Hepatocyte (in vitro differentiated cells): ENCODE results near the gene DHX8. TPM values are rescaled to one million over a fixed set of nuclear protein-coding genes. Genes with fewer than 3 reads are reported as not detected.

ENCODE experiments used
- DNase-seq: peaks from one replicate; pipeline ENCODE4 v3.0.0-alpha.2; 2016; ENCODE audit warnings: low spot score
- H2AFZ ChIP-seq: fragments of 200-600 bp; sonication (generic); 2 replicates; pipeline ENCODE4 v1.6.0; 2016; ENCODE audit warnings: antibody characterized with exemption, mild to moderate bottlenecking
- H3K27ac ChIP-seq: fragments of 200-600 bp; sonication (generic); 2 replicates; pipeline ENCODE4 v1.5.1; 2016; ENCODE audit warnings: mild to moderate bottlenecking
- H3K27me3 ChIP-seq: fragments of 200-600 bp; sonication (generic); 2 replicates; pipeline ENCODE4 v1.6.1; 2016
- H3K36me3 ChIP-seq: fragments of 200-600 bp; sonication (generic); replicated peaks from 2 replicates; pipeline ENCODE4 v1.5.1; 2016; ENCODE audit warnings: low read depth; ENCODE audit not compliant: insufficient read depth
- H3K4me1 ChIP-seq: fragments of 200-600 bp; sonication (generic); 2 replicates; pipeline ENCODE4 v1.5.1; 2016; ENCODE audit warnings: mild to moderate bottlenecking, moderate library complexity; ENCODE audit not compliant: insufficient read depth
- H3K4me2 ChIP-seq: fragments of 200-600 bp; sonication (generic); 2 replicates; pipeline ENCODE4 v1.6.0; 2016
- H3K4me3 ChIP-seq: fragments of 200-600 bp; sonication (generic); 2 replicates; pipeline ENCODE4 v1.5.1; 2016; ENCODE audit warnings: mild to moderate bottlenecking
- H3K79me2 ChIP-seq: fragments of 200-600 bp; sonication (generic); 2 replicates; pipeline ENCODE4 v1.6.0; 2017; ENCODE audit warnings: mild to moderate bottlenecking
- H3K9me2 ChIP-seq: fragments of 200-600 bp; sonication (generic); replicated peaks from 2 replicates; pipeline ENCODE4 v1.6.0; 2017; ENCODE audit warnings: mild to moderate bottlenecking; ENCODE audit not compliant: insufficient read depth
- H3K9me3 ChIP-seq: fragments of 200-600 bp; sonication (generic); 2 replicates; pipeline ENCODE4 v1.5.1; 2016; ENCODE audit warnings: low read depth, mild to moderate bottlenecking
- H4K20me1 ChIP-seq: fragments of 200-600 bp; sonication (generic); 2 replicates; pipeline ENCODE4 v1.6.0; 2016; ENCODE audit warnings: mild to moderate bottlenecking; ENCODE audit not compliant: insufficient read depth, poor library complexity, severe bottlenecking
- EZH2 ChIP-seq: fragments of 200-600 bp; sonication (generic); IDR thresholded peaks from 2 replicates; pipeline ENCODE4 v1.6.1; 2016; ENCODE audit warnings: antibody characterized with exemption, mild to moderate bottlenecking, borderline replicate concordance
- EZH2phosphoT487 ChIP-seq: fragments of 200-600 bp; sonication (generic); IDR thresholded peaks from one replicate; pipeline ENCODE4 v1.6.1; 2018; ENCODE audit warnings: antibody characterized with exemption, mild to moderate bottlenecking, low read depth, moderate library complexity; ENCODE audit not compliant: unreplicated experiment, severe bottlenecking
- WGBS: methylation state at CpG from one replicate; pipeline ENCODE4 v1.1.6; 2016; ENCODE audit warnings: low lambda C conversion rate; ENCODE audit errors: missing lambda C conversion rate; 5-methylcytosine and 5-hydroxymethylcytosine counted together
- polyA plus RNA-seq: library from polyadenylated mRNA; unstranded; fragments of >200 nt; fragmentation: Nextera tagmentation; extraction: Ambion mirVana; gene quantifications from 2 replicates; pipeline ENCODE4 v1.2.1, GENCODE V29; 2016
- total RNA-seq: library from RNA; depleted of rRNA; stranded (reverse); fragments of >200 nt; gene quantifications from 2 replicates; pipeline ENCODE4 v1.2.3, GENCODE V29; 2014
- TF ChIP-seq, protein P1 (sequence below): fragments of 200-600 bp; sonication (generic); IDR thresholded peaks from 2 replicates; pipeline ENCODE4 v1.5.1; 2016; ENCODE audit warnings: antibody characterized with exemption, mild to moderate bottlenecking; ENCODE audit not compliant: poor library complexity

Gene DHX8
- total and polyA plus RNA-seq, 2 experiments from 2014 or later: 26.6 to 35.0 TPM

DNA sequence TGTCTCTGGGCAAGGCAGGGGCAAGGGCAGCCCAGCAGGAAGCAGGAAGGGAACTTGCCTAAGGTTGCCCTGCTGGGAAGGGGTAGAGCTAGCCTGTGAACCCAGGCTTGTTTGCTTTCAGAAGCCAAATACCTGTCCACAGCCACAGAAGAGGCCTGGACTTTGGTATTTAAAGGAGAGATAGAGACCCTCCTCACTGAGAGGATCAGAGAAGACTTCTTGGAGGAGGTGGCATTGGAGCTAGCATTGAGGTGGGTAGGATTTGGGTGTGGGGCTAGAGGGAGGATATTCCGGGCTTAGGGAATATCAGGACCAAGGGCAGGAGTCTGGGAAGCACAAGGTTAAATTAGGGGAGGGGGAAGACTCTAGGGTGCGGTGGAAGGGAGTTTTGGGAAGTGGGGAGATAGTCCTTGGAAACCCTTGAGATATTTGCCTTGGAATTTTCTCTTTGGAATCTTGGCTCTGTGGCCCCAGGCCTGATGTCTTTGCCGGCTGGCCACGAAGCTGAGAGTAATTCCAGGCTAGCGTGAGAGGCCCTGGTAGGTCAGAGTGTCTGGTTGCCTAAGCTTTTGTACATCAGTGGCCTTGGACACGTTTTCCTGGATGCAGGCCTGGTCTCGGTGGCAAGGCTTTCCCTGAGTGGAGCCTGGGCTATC, 75.5 kb downstream of the DHX8 start:
- H3K27me3 ChIP-seq: no peaks in the 10 kb centered on the region
- no peaks in the 10 kb centered on the region for H3K9me2 ChIP-seq
- H2AFZ ChIP-seq: no peak overlapping the region
- H4K20me1 ChIP-seq: no peaks in the 10 kb centered on the region
- H3K9me3 ChIP-seq: no peaks in the 10 kb centered on the region
- H3K79me2 ChIP-seq: no peaks in the 10 kb centered on the region
- WGBS: 68% methylated on average over 7 of the region's 7 CpGs
- H3K36me3 ChIP-seq: no peaks in the 10 kb centered on the region
- TF ChIP-seq EZH2: no peak
- TF ChIP-seq, protein P1, sequence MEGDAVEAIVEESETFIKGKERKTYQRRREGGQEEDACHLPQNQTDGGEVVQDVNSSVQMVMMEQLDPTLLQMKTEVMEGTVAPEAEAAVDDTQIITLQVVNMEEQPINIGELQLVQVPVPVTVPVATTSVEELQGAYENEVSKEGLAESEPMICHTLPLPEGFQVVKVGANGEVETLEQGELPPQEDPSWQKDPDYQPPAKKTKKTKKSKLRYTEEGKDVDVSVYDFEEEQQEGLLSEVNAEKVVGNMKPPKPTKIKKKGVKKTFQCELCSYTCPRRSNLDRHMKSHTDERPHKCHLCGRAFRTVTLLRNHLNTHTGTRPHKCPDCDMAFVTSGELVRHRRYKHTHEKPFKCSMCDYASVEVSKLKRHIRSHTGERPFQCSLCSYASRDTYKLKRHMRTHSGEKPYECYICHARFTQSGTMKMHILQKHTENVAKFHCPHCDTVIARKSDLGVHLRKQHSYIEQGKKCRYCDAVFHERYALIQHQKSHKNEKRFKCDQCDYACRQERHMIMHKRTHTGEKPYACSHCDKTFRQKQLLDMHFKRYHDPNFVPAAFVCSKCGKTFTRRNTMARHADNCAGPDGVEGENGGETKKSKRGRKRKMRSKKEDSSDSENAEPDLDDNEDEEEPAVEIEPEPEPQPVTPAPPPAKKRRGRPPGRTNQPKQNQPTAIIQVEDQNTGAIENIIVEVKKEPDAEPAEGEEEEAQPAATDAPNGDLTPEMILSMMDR: no peak
- TF ChIP-seq EZH2phosphoT487: no peak
- H3K4me3 ChIP-seq: no peak overlapping the region
- H3K4me1 ChIP-seq: peaks cover 34% of the 10 kb centered on the region
- H3K4me2 ChIP-seq: no peak overlapping the region
- no peak for DNase-seq
- H3K27ac ChIP-seq: no peak overlapping the region

DNA sequence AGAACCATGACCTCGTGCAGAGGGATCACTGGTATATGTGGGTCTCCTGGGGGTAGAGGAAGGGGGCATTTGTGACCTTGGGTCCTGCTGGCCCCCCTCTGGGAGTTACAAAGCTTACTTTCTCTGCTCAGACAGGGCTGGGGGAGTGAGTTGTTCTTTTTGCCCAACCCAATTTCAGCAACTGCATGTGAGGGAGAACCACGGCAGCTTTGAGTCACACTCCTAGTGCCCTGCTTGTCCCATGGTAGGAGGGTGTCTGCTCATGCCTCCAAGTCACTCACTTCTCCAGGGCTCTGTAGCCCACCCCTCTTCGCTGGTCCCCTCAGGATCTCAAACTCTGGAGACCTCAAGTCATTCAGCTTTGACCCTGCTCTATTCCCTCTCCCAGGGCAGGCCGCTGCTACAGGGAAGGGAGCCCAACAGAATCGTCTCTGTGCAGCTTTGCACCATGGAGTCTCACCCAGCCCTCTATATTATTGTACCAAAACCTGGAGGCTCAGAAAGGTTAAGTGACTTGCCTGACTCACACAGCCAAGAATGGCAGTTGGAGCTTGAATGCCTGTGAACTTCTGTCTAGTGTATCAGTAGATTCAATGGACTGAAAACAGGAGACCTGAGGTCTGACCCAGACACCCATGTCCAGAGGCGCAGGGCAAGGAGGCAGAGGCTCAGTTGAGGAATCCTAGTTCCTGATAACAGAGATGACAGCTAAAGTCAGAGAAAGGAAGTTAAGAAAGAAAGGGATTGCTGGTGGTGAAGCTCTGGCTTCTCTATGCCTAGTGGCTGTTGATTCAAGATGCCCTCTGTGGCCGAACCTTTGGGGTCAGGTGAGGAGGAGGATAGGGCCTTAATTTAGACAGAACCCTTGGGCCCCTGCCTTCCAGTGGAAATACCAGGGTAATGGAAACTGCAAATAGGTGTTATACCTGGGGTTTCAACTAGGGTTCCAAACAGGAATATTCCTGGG, 77.0 kb downstream of the DHX8 start:
- Histone ChIP-seq H3K36me3 (no peaks in the 10 kb centered on the region), H3K4me3 (no peak overlapping the region), H3K27ac (no peak overlapping the region), H3K4me2 (no peak overlapping the region), H3K27me3 (no peaks in the 10 kb centered on the region), H4K20me1 (no peaks in the 10 kb centered on the region), H3K4me1 (peaks cover 21% of the 10 kb centered on the region), H3K9me2 (no peaks in the 10 kb centered on the region), H3K79me2 (no peaks in the 10 kb centered on the region), H2AFZ (no peak overlapping the region), H3K9me3 (no peaks in the 10 kb centered on the region)
- DNase-seq: no peak
- WGBS: 83% methylated on average over 7 of the region's 7 CpGs
- TF ChIP-seq, protein P1: no peak
- TF ChIP-seq EZH2phosphoT487 (no peak), EZH2 (no peak)

DNA sequence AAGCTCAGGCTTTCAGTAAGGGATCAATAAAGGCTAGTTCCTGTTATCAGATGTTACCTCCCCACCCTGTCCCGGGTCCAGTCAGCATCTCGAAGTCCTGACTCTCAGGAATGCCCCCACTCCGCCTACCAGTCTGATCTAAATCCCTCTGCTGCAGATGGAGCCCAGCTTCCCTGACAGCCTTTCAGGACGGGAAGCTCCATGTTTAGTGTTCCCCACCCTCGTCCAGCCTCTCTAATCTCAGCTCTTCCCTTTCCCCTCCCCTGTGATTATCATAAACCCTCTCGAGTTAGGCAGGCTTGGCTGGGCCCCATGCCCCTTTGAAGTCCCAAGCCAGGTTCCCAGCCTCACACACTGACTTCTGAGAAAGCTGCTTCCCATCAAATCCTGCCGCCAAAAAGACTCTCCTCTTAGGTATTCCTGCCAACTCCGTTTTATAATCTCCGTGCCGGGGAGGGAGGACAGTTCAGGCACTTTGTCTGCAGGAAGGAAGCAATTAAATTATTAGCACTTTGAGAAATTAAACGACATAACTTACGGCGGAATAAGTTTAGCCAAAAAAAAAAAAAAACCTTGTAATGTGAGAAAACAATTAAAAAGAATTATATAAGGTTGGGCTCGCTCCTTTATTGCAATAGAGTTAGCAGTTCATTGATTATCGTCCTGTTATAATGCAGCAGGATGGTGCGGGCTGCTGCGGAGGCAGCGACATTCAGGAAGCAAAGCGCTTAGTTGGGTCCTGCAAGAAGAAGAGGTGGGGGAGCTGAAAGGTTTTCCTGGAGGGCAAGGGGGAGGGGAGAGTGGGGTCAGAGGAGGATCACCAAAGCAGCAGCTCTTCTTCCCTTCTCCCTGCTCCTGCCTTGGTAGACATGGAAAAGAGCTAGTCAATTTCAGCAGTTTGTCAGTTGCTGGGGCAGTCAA, 79.2 kb downstream of the DHX8 start:
- Histone ChIP-seq H3K27ac (peak overlapping the region; percentile 3), H3K4me1 (peaks cover 18% of the 10 kb centered on the region), H3K79me2 (no peaks in the 10 kb centered on the region), H3K9me3 (no peaks in the 10 kb centered on the region), H3K4me2 (peak overlapping the region; percentile 53), H3K9me2 (no peaks in the 10 kb centered on the region), H2AFZ (no peak overlapping the region), H4K20me1 (no peaks in the 10 kb centered on the region), H3K36me3 (no peaks in the 10 kb centered on the region), H3K4me3 (no peak overlapping the region), H3K27me3 (no peaks in the 10 kb centered on the region)
- 8% methylated on average over 19 of the region's 19 CpGs for WGBS
- TF ChIP-seq EZH2 (no peak), EZH2phosphoT487 (no peak)
- TF ChIP-seq, protein P1: no peak
- DNase-seq: no peak
